Kidney epithelial cell (primary cell): ENCODE measurements around the gene NTM. TPM values are rescaled to one million over a fixed set of nuclear protein-coding genes. Genes with fewer than 3 reads are reported as not detected.

Source experiments
- DNase-seq: peaks from one replicate; pipeline ENCODE4 v3.0.0-alpha.2; 2010; ENCODE audit warnings: low read depth
- H3K27me3 ChIP-seq: 2 replicates; pipeline ENCODE4 v1.6.0; 2011; ENCODE audit warnings: low read length; ENCODE audit not compliant: control insufficient read depth, insufficient read depth
- H3K36me3 ChIP-seq: 2 replicates; pipeline ENCODE4 v1.5.1; 2011; ENCODE audit warnings: low read length; ENCODE audit not compliant: control insufficient read depth, insufficient read depth
- H3K4me3 ChIP-seq: 2 replicates; pipeline ENCODE4 v1.5.1; 2011; ENCODE audit warnings: low read depth, mild to moderate bottlenecking, control low read depth, low read length
- total RNA-seq: library from RNA; depleted of rRNA; stranded (reverse); fragments of >200 nt; gene quantifications from 2 replicates; pipeline ENCODE4 v1.2.3, GENCODE V29; 2015
- TF ChIP-seq, protein P1 (sequence below): IDR thresholded peaks from 2 replicates; pipeline ENCODE4 v1.5.1; 2011; ENCODE audit warnings: mild to moderate bottlenecking, moderate library complexity, low read length, control low read depth, inconsistent platforms; ENCODE audit not compliant: insufficient read depth, poor library complexity, severe bottlenecking

Gene NTM
- total RNA-seq, 1 donor from 2014 or later, result 111 TPM

DNA sequence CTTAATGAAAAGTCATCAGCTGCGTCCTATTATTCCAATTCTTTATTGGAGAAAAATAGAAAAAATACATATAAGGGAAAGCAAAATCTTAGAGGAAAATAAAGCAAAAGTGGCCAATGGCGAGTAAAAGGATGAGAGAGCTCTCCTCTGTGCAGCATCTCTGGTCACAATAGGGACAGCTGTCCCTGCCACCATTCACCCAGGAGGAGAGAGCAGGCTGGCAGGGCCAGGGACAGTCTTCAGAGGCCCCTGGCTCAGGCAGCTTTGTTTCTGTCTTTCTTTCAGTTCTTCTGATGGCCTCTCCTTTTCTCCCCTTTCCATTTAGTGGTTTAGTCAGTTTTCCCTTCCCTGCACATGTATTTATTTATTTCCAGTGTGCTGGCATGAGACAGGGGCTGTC is 941.3 kb downstream of the NTM start:
- Histone ChIP-seq H3K4me3 (no peak overlapping the region), H3K27me3 (no peaks in the 10 kb centered on the region), H3K36me3 (no peaks in the 10 kb centered on the region)
- TF ChIP-seq, protein P1, sequence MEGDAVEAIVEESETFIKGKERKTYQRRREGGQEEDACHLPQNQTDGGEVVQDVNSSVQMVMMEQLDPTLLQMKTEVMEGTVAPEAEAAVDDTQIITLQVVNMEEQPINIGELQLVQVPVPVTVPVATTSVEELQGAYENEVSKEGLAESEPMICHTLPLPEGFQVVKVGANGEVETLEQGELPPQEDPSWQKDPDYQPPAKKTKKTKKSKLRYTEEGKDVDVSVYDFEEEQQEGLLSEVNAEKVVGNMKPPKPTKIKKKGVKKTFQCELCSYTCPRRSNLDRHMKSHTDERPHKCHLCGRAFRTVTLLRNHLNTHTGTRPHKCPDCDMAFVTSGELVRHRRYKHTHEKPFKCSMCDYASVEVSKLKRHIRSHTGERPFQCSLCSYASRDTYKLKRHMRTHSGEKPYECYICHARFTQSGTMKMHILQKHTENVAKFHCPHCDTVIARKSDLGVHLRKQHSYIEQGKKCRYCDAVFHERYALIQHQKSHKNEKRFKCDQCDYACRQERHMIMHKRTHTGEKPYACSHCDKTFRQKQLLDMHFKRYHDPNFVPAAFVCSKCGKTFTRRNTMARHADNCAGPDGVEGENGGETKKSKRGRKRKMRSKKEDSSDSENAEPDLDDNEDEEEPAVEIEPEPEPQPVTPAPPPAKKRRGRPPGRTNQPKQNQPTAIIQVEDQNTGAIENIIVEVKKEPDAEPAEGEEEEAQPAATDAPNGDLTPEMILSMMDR, result no peak
- DNase-seq, result no peak

DNA sequence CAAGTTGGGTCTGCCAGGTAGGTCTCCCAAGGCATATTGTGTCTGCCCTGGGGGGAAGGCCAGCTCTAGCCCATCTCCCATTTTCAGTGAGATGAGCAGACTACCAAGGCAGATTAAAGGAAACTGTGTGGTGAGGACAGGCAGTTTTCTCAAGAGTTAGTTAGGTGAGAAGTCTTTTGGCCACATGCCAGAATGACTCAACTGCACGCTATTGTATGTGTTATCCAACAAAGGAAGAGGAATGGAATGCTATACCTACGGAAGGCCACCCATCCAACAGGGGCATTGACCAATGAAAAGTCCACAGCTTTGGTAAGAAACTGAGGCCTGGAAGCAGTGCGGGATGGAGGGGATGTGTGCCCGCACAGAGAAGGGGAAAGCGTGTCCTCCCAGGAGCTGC is 941.7 kb downstream of the NTM start:
- DNase-seq, result peak; percentile 78
- TF ChIP-seq, protein P1, result no peak
- Histone ChIP-seq H3K36me3 (no peaks in the 10 kb centered on the region), H3K4me3 (no peak overlapping the region), H3K27me3 (no peaks in the 10 kb centered on the region)

DNA sequence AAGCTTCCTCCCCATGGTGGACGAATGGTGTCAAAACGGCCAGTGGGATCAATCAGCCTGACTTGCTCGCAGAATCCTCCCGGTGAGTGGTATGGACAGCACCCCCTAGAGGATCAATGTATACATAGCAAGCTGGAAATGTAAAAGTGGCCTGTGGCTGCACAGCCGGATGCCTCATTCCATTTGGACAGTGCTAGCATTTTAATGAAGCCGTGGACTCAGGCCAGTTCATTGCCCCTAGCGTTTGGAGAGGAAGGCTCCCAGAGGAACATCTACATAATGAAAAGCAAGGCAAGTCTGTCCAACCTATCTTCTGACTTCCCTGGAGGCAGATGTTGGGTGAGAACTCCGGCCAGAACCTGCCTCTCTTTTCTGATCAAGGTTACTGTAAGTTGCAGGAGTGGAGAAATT is 942.3 kb downstream of the NTM start:
- Histone ChIP-seq H3K27me3 (no peaks in the 10 kb centered on the region), H3K36me3 (no peaks in the 10 kb centered on the region), H3K4me3 (no peak overlapping the region)
- TF ChIP-seq, protein P1, result peak; percentile 70
- DNase-seq, result no peak

DNA sequence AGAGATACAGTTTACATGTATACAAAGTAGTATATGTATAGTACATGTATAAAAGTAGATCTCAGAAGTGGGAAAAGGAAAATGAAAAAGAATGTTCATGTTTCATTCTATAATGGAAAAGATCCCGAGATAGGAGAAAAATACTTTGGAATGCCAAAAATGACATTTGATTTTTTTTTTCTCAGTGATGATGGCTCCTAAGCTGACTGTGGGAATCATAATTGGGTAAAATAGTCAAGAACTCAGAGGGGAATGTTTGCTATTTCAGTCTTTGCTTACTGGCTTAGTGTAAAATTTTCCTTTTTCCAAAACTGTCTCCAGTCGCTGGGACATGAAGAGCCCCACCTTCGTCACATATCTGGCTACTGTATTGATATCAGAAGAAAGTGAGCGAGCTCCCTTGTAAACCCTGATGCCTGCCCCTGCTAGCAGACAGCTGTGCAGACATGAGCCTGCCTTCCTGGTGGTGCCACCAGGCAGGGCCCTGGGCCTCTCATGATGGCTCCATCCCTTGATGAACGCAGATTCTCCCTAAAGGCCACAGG is 944.6 kb downstream of the NTM start:
- Histone ChIP-seq H3K4me3 (no peak overlapping the region), H3K27me3 (no peaks in the 10 kb centered on the region), H3K36me3 (no peaks in the 10 kb centered on the region)
- no peak for DNase-seq
- TF ChIP-seq, protein P1, result no peak

DNA sequence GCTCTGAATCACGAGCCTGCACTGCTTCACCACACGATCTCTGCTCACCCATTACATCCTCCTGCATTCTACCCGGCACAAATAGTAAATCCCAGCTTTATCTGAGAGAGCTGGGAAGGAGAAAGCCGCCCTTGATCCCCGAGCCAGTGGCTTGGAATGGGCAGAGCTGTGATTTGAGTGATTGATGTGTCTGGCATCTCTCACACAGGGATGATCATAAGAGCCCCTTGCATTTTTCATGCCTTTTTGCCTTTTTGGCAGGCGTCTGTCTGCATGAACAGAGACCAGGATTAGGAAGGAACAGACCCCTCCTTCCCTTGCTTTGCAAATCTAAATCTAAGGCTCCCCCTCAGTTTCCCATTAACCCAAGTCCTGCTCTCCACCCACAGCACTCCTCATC is 945.3 kb downstream of the NTM start:
- Histone ChIP-seq H3K27me3 (no peaks in the 10 kb centered on the region), H3K4me3 (no peak overlapping the region), H3K36me3 (no peaks in the 10 kb centered on the region)
- TF ChIP-seq, protein P1, result no peak
- DNase-seq, result no peak
